Spleen (tissue), 11 donors: ENCODE measurements around the gene MAN2A2. TPM values are rescaled to one million over a fixed set of nuclear protein-coding genes. Genes with fewer than 3 reads are reported as not detected.
A peak's percentile ranks its signal among the peaks of the same experiment; 100 is the strongest.

Experiments used
- DNase-seq: peaks from one replicate; pipeline ENCODE4 v3.0.0-alpha.2; 2020
- H3K27ac ChIP-seq, 8 donors: fragments of 200-600 bp; sonication (generic) in 7 of 8; 1 replicate in 4 of 8; 2 replicates in 4 of 8; pipeline versions ENCODE4 v1.5.0 to v1.8.0; 2016 to 2021; ENCODE audit warnings: inconsistent platforms in 4 of 8, mild to moderate bottlenecking in 4 of 8, moderate library complexity in 1 of 8
- H3K27me3 ChIP-seq, 7 donors: fragments of 200-600 bp; sonication (generic) in 6 of 7; replicated peaks in 1 of 7; 1 replicate in 4 of 7; 2 replicates in 3 of 7; pipeline versions ENCODE4 v1.5.0 to v1.8.0; 2016 to 2021; ENCODE audit warnings: inconsistent platforms in 3 of 7, mild to moderate bottlenecking in 1 of 7
- H3K36me3 ChIP-seq, 6 donors: fragments of 200-600 bp; sonication (generic) in 5 of 6; 1 replicate in 4 of 6; 2 replicates in 2 of 6; pipeline versions ENCODE4 v1.5.0 to v1.8.0; 2016 to 2021; ENCODE audit warnings: inconsistent platforms in 2 of 6
- H3K4me1 ChIP-seq, 6 donors: fragments of 200-600 bp; sonication (generic) in 5 of 6; 1 replicate in 3 of 6; 2 replicates in 3 of 6; pipeline versions ENCODE4 v1.5.0 to v1.8.0; 2016 to 2021; ENCODE audit warnings: inconsistent platforms in 3 of 6
- H3K4me3 ChIP-seq, 8 donors: fragments of 200-600 bp; sonication (generic) in 7 of 8; 1 replicate in 4 of 8; 2 replicates in 4 of 8; pipeline versions ENCODE4 v1.5.0 to v1.8.0; 2016 to 2021; ENCODE audit warnings: inconsistent platforms in 4 of 8, mild to moderate bottlenecking in 4 of 8, moderate library complexity in 2 of 8
- H3K9me3 ChIP-seq, 8 donors: fragments of 200-600 bp; sonication (generic) in 7 of 8; 1 replicate in 4 of 8; 2 replicates in 4 of 8; pipeline versions ENCODE4 v1.5.0 to v1.8.0; 2016 to 2021; ENCODE audit warnings: inconsistent platforms in 4 of 8
- POLR2A ChIP-seq, 3 donors: fragments of 450-650 bp; IDR thresholded peaks; one replicate each; pipeline ENCODE4 v1.5.1; 2017; ENCODE audit warnings: antibody characterized with exemption in 3 of 3, mild to moderate bottlenecking in 1 of 3
- POLR2AphosphoS5 ChIP-seq, 3 donors: sonication (generic); formaldehyde crosslinking; IDR thresholded peaks; one replicate each; pipeline ENCODE4 v1.5.1; 2017; ENCODE audit warnings: antibody characterized with exemption in 3 of 3
- WGBS, 5 donors: extraction: QIAGEN DNeasy Blood & Tissue Kit in 3 of 5; methylation state at CpG; one replicate each; pipeline versions ENCODE4 v1.1.5 to v1.1.7; 2013 to 2018; 5-methylcytosine and 5-hydroxymethylcytosine counted together
- intact Hi-C: fragments of 100-400 bp; cut with DNase I; formaldehyde crosslinking; loops from one replicate; pipeline ENCODE4 v1.15.0; 2023; ENCODE audit warnings: low total_unique reads
- polyA plus RNA-seq, 3 donors: library from polyadenylated mRNA; stranded (reverse); fragments of 200-250 nt; gene quantifications; one replicate each; pipeline ENCODE4 v1.2.1, GENCODE V29; 2013
- total RNA-seq, 7 donors: library from RNA; depleted of rRNA in 3 of 7; stranded (reverse); fragments of >200 nt in 3 of 7; fragmentation: NEBNext Ultra II Directional in 4 of 7; extraction: Animal tissue kit (Norgen Biotek cat#: 25700) in 4 of 7; gene quantifications; one replicate each; pipeline versions ENCODE4 v1.1.0 to v1.2.1, GENCODE V29; 2016 to 2021
- TF ChIP-seq, protein P1 (sequence below), 11 experiments: fragments of 200-600 bp in 7 of 11; fragments of 450-650 bp in 4 of 11; sonication (generic) in 4 of 11; IDR thresholded peaks in 8 of 11; conservative IDR thresholded peaks in 3 of 11; 1 replicate in 7 of 11; 2 replicates in 4 of 11; pipeline versions ENCODE4 v1.4.0 to v1.8.0; 2016 to 2021; ENCODE audit warnings: antibody characterized with exemption in 11 of 11, inconsistent platforms in 4 of 11, mild to moderate bottlenecking in 1 of 11
- donor health status: healthy with polysubstance abuse.
- donor health status: DM: no; HTN: no; CAD: no; lungs with moderate emphysema.
- donor health status: DM: no; HTN: no; CAD: no.
- donor health status: Bipolar disorder and iron deficiency.
- donor health status: healthy.
- donor health status: DM: no; HTN: no; CAD: no.
- donor health status: DM: yes; HTN: yes; CAD: no.

Gene MAN2A2
- total and polyA plus RNA-seq, 10 donors: 13.7 to 167 (median 110) TPM

DNA sequence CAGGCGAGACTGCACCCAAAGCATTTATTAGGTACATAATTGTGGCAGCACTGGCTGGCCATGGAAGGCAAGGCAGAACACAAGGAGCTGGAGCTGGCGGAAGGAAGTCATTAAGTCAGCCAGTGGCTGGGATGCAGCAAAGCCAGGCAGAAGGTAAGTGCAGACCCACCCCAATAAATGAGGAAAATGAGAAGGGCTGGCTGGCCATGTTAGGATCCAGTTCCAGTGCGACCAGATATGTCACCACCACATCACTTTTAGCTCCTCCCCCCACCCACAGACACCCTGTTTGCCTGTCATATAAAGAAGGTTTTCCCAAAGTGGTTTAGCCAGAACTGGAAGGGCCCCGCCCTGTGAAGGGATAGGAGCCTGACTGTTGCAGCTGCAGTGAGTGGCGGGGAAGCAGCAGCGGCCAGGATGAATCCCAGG lies 34.8 kb upstream of the MAN2A2 start, which contains the start of gene FURIN:
FURIN (plus strand) TSS at position 328 of the 429 bp plus-strand sequence. CDS start 7,153 bp downstream, outside the sequence.
- 85 to 95% (median 90%) methylated on average over 5 to 6 of the region's 6 CpGs for WGBS, 5 donors
- TF ChIP-seq, protein P1, sequence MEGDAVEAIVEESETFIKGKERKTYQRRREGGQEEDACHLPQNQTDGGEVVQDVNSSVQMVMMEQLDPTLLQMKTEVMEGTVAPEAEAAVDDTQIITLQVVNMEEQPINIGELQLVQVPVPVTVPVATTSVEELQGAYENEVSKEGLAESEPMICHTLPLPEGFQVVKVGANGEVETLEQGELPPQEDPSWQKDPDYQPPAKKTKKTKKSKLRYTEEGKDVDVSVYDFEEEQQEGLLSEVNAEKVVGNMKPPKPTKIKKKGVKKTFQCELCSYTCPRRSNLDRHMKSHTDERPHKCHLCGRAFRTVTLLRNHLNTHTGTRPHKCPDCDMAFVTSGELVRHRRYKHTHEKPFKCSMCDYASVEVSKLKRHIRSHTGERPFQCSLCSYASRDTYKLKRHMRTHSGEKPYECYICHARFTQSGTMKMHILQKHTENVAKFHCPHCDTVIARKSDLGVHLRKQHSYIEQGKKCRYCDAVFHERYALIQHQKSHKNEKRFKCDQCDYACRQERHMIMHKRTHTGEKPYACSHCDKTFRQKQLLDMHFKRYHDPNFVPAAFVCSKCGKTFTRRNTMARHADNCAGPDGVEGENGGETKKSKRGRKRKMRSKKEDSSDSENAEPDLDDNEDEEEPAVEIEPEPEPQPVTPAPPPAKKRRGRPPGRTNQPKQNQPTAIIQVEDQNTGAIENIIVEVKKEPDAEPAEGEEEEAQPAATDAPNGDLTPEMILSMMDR (IDR thresholded peaks at IDR 0.05 in 8 of 11, conservative IDR thresholded peaks at IDR 0.05 in 3 of 11): no peak
- no peak for TF ChIP-seq POLR2AphosphoS5 (IDR thresholded peaks at IDR 0.05)
- no peak for TF ChIP-seq POLR2A (IDR thresholded peaks at IDR 0.05)
- H3K4me1 ChIP-seq: peaks cover 26 to 67% (median 46%) of the 10 kb centered on the region in 6 donors
- intact Hi-C loops: no loop called here
- DNase-seq: no peak
- H3K9me3 ChIP-seq: no peaks in the 10 kb centered on the region
- H3K27me3 ChIP-seq: no peaks in the 10 kb centered on the region
- H3K36me3 ChIP-seq: no peaks in the 10 kb centered on the region
- peak within 1 kb of the TSS in 1 of 8 donors; percentile 93 for H3K4me3 ChIP-seq
- H3K27ac ChIP-seq: peak within 1 kb of the TSS; percentile 79 to 98 (median 96)

DNA sequence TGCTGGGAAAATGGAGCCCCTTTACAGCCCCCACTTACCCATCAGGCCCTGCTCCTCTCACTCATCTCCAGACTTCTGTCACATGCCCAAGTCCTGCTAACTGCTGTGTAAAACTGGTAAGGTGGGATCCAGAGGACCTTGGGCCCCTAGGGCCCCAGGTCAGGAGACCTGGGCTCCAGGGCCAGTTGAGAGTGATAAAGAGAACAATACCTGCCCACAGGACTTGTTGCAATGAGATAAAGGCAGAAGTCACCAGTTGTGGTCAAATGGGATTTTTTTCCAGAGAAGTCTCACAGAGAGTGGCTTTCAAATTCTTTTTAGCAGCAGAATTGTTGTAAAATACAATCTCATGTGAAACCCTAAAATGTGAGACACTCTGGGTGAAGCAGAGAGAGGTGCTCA lies 34.0 kb upstream of the MAN2A2 start:
- Histone ChIP-seq H3K4me3 (peak overlapping the region in 1 of 8 donors; percentile 93), H3K4me1 (peaks cover 26 to 67% (median 52%) of the 10 kb centered on the region in 6 donors), H3K27me3 (no peaks in the 10 kb centered on the region), H3K27ac (peak overlapping the region; percentile 79 to 98 (median 96)), H3K36me3 (no peaks in the 10 kb centered on the region), H3K9me3 (no peaks in the 10 kb centered on the region)
- intact Hi-C loops: no loop called here
- TF ChIP-seq, protein P1 (IDR thresholded peaks at IDR 0.05 in 8 of 11, conservative IDR thresholded peaks at IDR 0.05 in 3 of 11): no peak
- TF ChIP-seq POLR2AphosphoS5 (IDR thresholded peaks at IDR 0.05) (no peak), POLR2A (IDR thresholded peaks at IDR 0.05) (no peak)
- no peak for DNase-seq

DNA sequence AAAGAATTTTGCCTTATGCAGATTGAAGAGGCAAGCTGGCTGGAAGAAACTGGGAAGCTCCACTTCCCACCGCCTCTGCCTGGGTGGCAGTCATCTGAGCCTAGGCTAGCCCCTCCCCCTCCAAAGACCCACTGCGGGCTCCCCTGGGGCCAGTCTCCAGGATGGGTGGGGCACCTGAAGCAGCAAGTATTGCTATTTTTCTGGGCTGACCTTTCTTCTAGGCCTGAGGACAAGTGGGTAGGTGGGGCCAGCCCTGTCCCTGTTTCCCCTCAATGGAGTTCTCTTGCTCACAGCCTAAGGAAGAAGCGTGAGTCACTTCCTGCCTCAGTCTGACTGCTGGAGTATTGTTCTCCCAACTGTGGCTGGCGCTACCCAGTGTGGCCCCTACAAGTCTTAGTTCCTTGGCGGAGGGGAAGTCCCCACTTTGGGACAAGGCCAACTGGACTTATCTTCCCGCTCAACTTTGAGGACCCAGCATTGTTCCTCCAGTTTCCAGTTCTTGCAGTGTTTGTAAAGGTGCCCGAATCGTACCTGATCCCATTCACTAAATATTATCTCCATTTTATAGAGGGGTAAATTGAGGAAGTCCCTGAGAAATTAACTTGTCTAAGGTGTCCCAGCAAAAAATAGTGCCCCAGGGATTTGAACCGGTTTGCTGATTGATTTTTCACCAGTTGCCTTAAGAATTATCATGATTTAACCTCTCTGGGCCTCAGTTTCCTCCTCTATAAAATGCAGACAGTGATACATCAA lies 33.3 kb upstream of the MAN2A2 start:
- no peaks in the 10 kb centered on the region for H3K27me3 ChIP-seq
- TF ChIP-seq POLR2AphosphoS5 (IDR thresholded peaks at IDR 0.05): peak; percentile 43 to 77 (median 65)
- TF ChIP-seq POLR2A (IDR thresholded peaks at IDR 0.05): no peak
- TF ChIP-seq, protein P1 (IDR thresholded peaks at IDR 0.05 in 8 of 11, conservative IDR thresholded peaks at IDR 0.05 in 3 of 11): peak in 1 of 11 experiments; percentile 6
- peak; percentile 84 for DNase-seq
- H3K4me1 ChIP-seq: peaks cover 26 to 71% (median 56%) of the 10 kb centered on the region in 6 donors
- H3K9me3 ChIP-seq: no peaks in the 10 kb centered on the region
- WGBS, 5 donors: 22 to 36% (median 27%) methylated on average over 9 of the region's 9 CpGs
- intact Hi-C loops: no loop called here
- H3K4me3 ChIP-seq: peak overlapping the region in 4 of 8 donors; percentile 60 to 93 (median 78)
- H3K36me3 ChIP-seq: no peaks in the 10 kb centered on the region
- peak overlapping the region; percentile 79 to 98 (median 96) for H3K27ac ChIP-seq
